Heart right ventricle (tissue), 16 donors: ENCODE results near the gene SLC1A3. TPM values are rescaled to one million over a fixed set of nuclear protein-coding genes. Genes with fewer than 3 reads are reported as not detected.

Experiments used
- ATAC-seq, 8 donors: fragments of 200-7000 bp; cut with Tn5 transposase; one replicate each; pipeline ENCODE4 v1.9.1; 2020; ENCODE audit warnings: mild to moderate bottlenecking in 8 of 8, moderate library complexity in 8 of 8, moderate number of reproducible peaks in 1 of 8
- DNase-seq, 2 donors: peaks; one replicate each; pipeline ENCODE4 v3.0.0-alpha.2; 2020
- H3K27ac ChIP-seq, 10 donors: fragments of 200-600 bp; sonication (generic) in 2 of 10; one replicate each; pipeline versions ENCODE4 v1.5.0 to v1.8.0; 2020 to 2022; ENCODE audit warnings: mild to moderate bottlenecking in 3 of 10
- H3K27me3 ChIP-seq, 7 donors: fragments of 200-600 bp; one replicate each; pipeline ENCODE4 v1.8.0; 2021 to 2022; ENCODE audit warnings: mild to moderate bottlenecking in 2 of 7
- H3K36me3 ChIP-seq, 9 donors: fragments of 200-600 bp; sonication (generic) in 1 of 9; one replicate each; pipeline versions ENCODE4 v1.5.0 to v1.8.0; 2020 to 2022; ENCODE audit warnings: mild to moderate bottlenecking in 2 of 9
- H3K4me1 ChIP-seq, 9 donors: fragments of 200-600 bp; sonication (generic) in 1 of 9; one replicate each; pipeline versions ENCODE4 v1.5.0 to v1.8.0; 2020 to 2022; ENCODE audit warnings: mild to moderate bottlenecking in 4 of 9
- H3K4me3 ChIP-seq, 10 donors: fragments of 200-600 bp; sonication (generic) in 2 of 10; one replicate each; pipeline versions ENCODE4 v1.5.0 to v1.8.0; 2020 to 2022; ENCODE audit warnings: mild to moderate bottlenecking in 7 of 10, moderate library complexity in 2 of 10
- H3K9me3 ChIP-seq, 11 donors: fragments of 200-600 bp in 10 of 11; sonication (generic) in 2 of 11; one replicate each; pipeline versions ENCODE4 v1.5.0 to v1.8.0; 2013 to 2022; ENCODE audit warnings: mild to moderate bottlenecking in 2 of 11, control low read depth in 1 of 11, moderate library complexity in 1 of 11
- CTCF ChIP-seq, 9 donors: fragments of 200-600 bp; sonication (generic) in 2 of 9; IDR thresholded peaks; one replicate each; pipeline versions ENCODE4 v1.5.0 to v1.8.0; 2021 to 2022; ENCODE audit warnings: antibody characterized with exemption in 9 of 9, mild to moderate bottlenecking in 5 of 9, moderate library complexity in 1 of 9
- WGBS, 2 donors: extraction: QIAGEN DNeasy Blood & Tissue Kit; methylation state at CpG; one replicate each; pipeline ENCODE4 v1.1.7; 2013; ENCODE audit warnings: inconsistent platforms in 1 of 2; 5-methylcytosine and 5-hydroxymethylcytosine counted together
- intact Hi-C, 10 donors: fragments of 100-400 bp; cut with DNase I; formaldehyde crosslinking; loops; one replicate each; pipeline versions ENCODE4 v1.11.1 to v1.14.2; 2022
- polyA plus RNA-seq, 2 donors: library from polyadenylated mRNA; stranded (reverse); fragments of 200-250 nt; gene quantifications; one replicate each; pipeline ENCODE4 v1.2.3, GENCODE V29; 2013
- total RNA-seq, 10 donors: library from RNA; stranded (reverse); fragmentation: NEBNext Ultra II Directional in 3 of 10; extraction: Animal tissue kit (Norgen Biotek cat#: 25700) in 3 of 10; gene quantifications; one replicate each; pipeline versions ENCODE4 v1.2.1 to v1.2.4, GENCODE V29; 2021 to 2023
- donor health status: Arrhythmogenic right ventricular cardiomyopathy.
- donor health status: ischemic (EF 13 %, LVEDD 7.1; RV severe dilation, severe dysfunction).
- donor health status: healthy with polysubstance abuse.
- donor health status: DM: no; HTN: yes; CAD: no.
- donor health status: DM: no; HTN: no; CAD: no.
- donor health status: ischemic (EF 25% LVEDD 6.9; RV normal size, moderate dysfunction).
- donor health status: ischemic (EF 25% LVEDD 5.7; RV mildly dilated, moderate dysfunction).
- donor health status: healthy.
- donor health status: DM: yes; HTN: yes; CAD: no.
- donor health status: Ischemic cardiomyopathy.
- donor health status: ischemic (EF 35%, LVEDD 5.7; RV mildly dilated, moderate dysfunction).
- donor health status: nonischemic (EF 11% LVEDD 7.7; RV severe dilation, severe dysfunction).
- donor health status: DM: yes; HTN: yes; CAD: no.
- donor health status: PGD.
- donor health status: ischemic (EF 29% LVEDD 5.4; RV normal size, mild dysfunction).
- donor health status: nonischemic (EF 23%, LVEDD 6.1; RV moderate dilation, normal function).

SLC1A3 gene
- total and polyA plus RNA-seq, 12 donors = 39.5 to 83.6 (median 58.5) TPM

DNA sequence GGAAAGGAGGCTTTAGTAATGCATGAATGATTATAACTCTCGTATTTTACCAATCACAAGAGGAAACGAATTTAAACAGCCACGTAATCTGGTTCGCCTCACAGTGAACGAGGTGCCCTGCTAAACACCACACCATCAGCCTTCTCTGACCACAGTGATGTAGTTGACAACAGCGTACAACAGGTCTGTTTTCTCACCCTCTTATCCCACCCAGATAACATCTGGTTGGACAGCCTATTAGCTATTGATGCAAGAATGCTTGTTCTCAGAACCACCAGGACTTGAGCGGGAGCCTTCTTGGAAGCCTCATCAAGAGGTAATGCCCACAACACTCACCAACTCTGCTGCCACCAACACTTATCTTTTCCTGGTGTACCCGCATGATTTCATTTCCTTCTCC, 23.3 kb downstream of the SLC1A3 start:
- H3K27me3 ChIP-seq = no peaks in the 10 kb centered on the region
- H3K9me3 ChIP-seq = no peaks in the 10 kb centered on the region
- no peak overlapping the region for H3K4me3 ChIP-seq
- 55 to 60% methylated on average over 8 of the region's 8 CpGs for WGBS, 2 donors
- ATAC-seq = peak in 3 of 8 donors; percentile 56 to 79 (median 70)
- H3K4me1 ChIP-seq = peaks cover 0 to 22% (median 12%) of the 10 kb centered on the region in 9 donors
- DNase-seq = no peak
- no peak for TF ChIP-seq CTCF (IDR thresholded peaks at IDR 0.05)
- H3K36me3 ChIP-seq = peaks cover 0 to 18% (median 3%) of the 10 kb centered on the region in 9 donors
- H3K27ac ChIP-seq = peak overlapping the region in 1 of 10 donors; percentile 32
- intact Hi-C loops = no loop called here

DNA sequence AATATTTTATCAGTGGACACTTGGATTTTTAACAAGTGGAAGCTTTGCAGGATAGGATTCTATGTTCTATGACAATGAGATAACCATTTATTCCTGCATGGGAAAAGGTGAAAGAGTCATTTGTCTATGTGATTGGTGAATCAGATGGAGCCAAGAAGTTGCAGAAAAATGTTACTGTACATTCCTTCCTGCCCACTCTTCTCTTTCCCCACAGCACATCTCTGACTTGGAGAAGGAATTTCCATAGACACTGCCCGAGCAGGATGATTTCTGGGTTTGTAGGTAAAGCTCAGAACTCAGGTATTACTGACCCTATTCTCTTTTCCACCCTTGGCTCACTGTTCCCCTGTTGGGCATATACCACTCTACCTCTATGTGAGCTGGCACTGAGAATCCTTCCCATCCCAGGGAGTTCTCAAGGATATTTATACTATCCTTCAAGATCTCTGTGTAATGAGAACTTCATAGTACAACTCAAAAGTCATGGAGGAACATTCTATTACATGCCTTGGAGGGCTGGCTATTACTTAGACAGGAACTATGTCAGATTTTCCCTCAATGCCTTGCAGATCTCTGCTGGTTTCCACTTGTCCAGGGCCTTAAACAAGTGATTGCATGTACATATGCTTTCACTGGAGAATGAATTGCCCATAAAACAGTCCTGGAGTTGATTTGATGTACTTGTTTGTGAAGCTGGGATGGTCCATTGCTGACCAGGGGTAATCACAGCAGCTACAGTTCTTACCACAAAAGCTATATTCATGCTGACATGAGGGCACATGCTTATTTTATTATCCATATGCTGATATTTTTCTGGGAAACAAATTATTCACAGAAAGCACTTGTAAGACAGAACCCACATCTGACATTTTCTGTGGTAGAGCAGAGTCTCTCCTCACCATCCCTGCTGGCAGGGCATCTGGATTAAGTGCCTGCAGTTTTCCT, 24.1 kb downstream of the SLC1A3 start:
- Histone ChIP-seq H3K27ac (peak overlapping the region in 1 of 10 donors; percentile 32), H3K4me1 (peaks cover 0 to 22% (median 11%) of the 10 kb centered on the region in 9 donors), H3K4me3 (no peak overlapping the region), H3K36me3 (peaks cover 0 to 18% (median 3%) of the 10 kb centered on the region in 9 donors), H3K27me3 (no peaks in the 10 kb centered on the region), H3K9me3 (no peaks in the 10 kb centered on the region)
- intact Hi-C loops = no loop called here
- ATAC-seq = no peak
- no peak for TF ChIP-seq CTCF (IDR thresholded peaks at IDR 0.05)
- DNase-seq = no peak
- 50 to 74% methylated on average over 1 of the region's 1 CpG for WGBS, 2 donors

- Histone ChIP-seq H3K9me3 (no peaks in the 10 kb centered on the region), H3K36me3 (peaks cover 0 to 18% (median 3%) of the 10 kb centered on the region in 9 donors), H3K4me3 (no peak overlapping the region), H3K4me1 (peaks cover 0 to 20% (median 8%) of the 10 kb centered on the region in 9 donors), H3K27me3 (no peaks in the 10 kb centered on the region), H3K27ac (no peak overlapping the region)
- intact Hi-C loops = no loop called here
- WGBS, 2 donors = 61 to 89% methylated on average over 1 of the region's 1 CpG
- TF ChIP-seq CTCF (IDR thresholded peaks at IDR 0.05) = no peak
- DNase-seq (no peak), ATAC-seq (no peak)
These were observed 24.7 kb downstream of the SLC1A3 start for GRCh38 chr5:36631154-36631553.

- ATAC-seq (peak in 2 of 8 donors; percentile 11 to 63), DNase-seq (no peak)
- Histone ChIP-seq H3K9me3 (no peaks in the 10 kb centered on the region), H3K27me3 (no peaks in the 10 kb centered on the region), H3K27ac (no peak overlapping the region), H3K36me3 (peaks cover 0 to 18% (median 3%) of the 10 kb centered on the region in 9 donors), H3K4me3 (no peak overlapping the region), H3K4me1 (peaks cover 0 to 20% (median 8%) of the 10 kb centered on the region in 9 donors)
- WGBS, 2 donors = 53 to 54% methylated on average over 5 of the region's 5 CpGs
- no peak for TF ChIP-seq CTCF (IDR thresholded peaks at IDR 0.05)
- intact Hi-C loops = no loop called here
These were observed 25.4 kb downstream of the SLC1A3 start for GRCh38 chr5:36631620-36632362.
